K562 (cell line): ENCODE measurements around the gene NRM.

Experiments
- ETV5 ChIP-seq: sonication (generic); formaldehyde crosslinking; IDR thresholded peaks from 2 replicates; pipeline ENCODE4 v1.4.0; 2020; ENCODE audit warnings: low read depth, mild to moderate bottlenecking, missing genetic modification reagents
- JUNB ChIP-seq: fragments of 450-650 bp; formaldehyde crosslinking; conservative IDR thresholded peaks from 2 replicates; pipeline ENCODE4 v1.4.0; 2020; ENCODE audit warnings: mild to moderate bottlenecking
- TEAD2 ChIP-seq: fragments of 450-650 bp; IDR thresholded peaks from 2 replicates; pipeline ENCODE4 v1.6.1; 2016; ENCODE audit warnings: missing genetic modification characterization, control low read depth, missing compliant biosample characterization
- ZNF274 ChIP-seq: IDR thresholded peaks from 2 replicates; pipeline ENCODE4 v1.6.1; 2011; ENCODE audit warnings: low read depth, mild to moderate bottlenecking, low read length, moderate library complexity, borderline replicate concordance
- TF ChIP-seq, protein P1 (sequence below), 2 experiments: fragments of 450-650 bp; IDR thresholded peaks; 2 replicates each; pipeline ENCODE4 v1.6.1; 2016
- TF ChIP-seq, protein P2 (sequence below): fragments of 250-450 bp; sonication (Bioruptor Pico); IDR thresholded peaks from 2 replicates; pipeline ENCODE4 v1.8.0; 2021; ENCODE audit warnings: borderline replicate concordance, mild to moderate bottlenecking, moderate library complexity; ENCODE audit not compliant: poor library complexity, severe bottlenecking

DNA sequence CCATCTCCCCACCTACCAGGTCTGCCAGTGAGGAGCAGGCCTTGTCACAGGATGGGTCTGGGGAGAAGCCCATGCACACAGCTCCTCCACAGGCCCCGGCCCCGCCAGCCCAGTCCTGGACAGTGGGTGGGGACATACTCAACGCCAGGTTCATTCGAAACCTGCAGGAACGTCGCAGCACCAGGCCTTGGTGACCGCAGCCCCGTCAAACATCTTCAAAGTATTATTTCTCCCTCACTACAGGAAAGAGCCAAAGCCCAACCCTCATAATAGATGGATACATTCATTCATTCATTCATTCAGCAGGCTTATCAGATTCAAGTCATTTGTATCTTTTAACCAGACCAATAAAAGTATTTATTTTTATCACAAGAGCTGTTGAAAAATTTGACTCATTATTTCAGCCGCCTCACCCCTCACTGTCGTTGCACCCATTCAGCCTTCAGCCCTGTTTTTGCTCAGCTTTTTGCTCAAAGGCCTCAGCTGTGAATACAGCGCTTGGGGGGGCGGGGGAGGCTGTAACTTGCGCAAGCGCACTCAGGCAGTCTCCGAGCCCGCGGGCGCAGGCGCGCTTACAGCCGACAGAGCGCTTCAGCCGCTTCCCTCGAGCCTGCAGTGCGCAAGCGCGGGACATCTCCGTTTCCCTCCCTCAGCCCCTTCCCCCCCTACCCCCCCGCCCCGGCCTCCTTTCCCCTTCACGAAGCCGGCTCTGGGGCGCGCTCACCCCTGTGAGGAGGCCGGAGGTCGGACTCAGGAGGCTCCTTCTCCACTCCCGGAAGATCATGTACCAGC, 44.1 kb downstream of the NRM start, which contains the start of gene C6orf136:
- TF ChIP-seq TEAD2 (tag): no peak
- TF ChIP-seq, protein P1, sequence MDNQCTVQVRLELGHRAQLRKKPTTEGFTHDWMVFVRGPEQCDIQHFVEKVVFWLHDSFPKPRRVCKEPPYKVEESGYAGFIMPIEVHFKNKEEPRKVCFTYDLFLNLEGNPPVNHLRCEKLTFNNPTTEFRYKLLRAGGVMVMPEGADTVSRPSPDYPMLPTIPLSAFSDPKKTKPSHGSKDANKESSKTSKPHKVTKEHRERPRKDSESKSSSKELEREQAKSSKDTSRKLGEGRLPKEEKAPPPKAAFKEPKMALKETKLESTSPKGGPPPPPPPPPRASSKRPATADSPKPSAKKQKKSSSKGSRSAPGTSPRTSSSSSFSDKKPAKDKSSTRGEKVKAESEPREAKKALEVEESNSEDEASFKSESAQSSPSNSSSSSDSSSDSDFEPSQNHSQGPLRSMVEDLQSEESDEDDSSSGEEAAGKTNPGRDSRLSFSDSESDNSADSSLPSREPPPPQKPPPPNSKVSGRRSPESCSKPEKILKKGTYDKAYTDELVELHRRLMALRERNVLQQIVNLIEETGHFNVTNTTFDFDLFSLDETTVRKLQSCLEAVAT (IDR thresholded peaks at IDR 0.05): no peak
- no peak for TF ChIP-seq ETV5 (CRISPR knock-in tag)
- no peak for TF ChIP-seq JUNB (CRISPR knock-in tag)
- no peak for TF ChIP-seq ZNF274
- TF ChIP-seq, protein P2, sequence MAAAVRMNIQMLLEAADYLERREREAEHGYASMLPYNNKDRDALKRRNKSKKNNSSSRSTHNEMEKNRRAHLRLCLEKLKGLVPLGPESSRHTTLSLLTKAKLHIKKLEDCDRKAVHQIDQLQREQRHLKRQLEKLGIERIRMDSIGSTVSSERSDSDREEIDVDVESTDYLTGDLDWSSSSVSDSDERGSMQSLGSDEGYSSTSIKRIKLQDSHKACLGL (CRISPR knock-in tag): peak; percentile 16
